WTC11 (cell line): Measurements from ENCODE around the gene RAB13. TPM values are rescaled to one million over a fixed set of nuclear protein-coding genes. Genes with fewer than 3 reads are reported as not detected.

ENCODE experiments used
- ATAC-seq: fragments of 200-7000 bp; cut with Tn5 transposase; 2 replicates; pipeline ENCODE4 v1.10.0; 2021; ENCODE audit warnings: mild to moderate bottlenecking, moderate library complexity
- CTCF ChIA-PET: fragments of 300-600 bp; sonication (Branson Sonifier 250); formaldehyde crosslinking; loops from one replicate; lab custom pipeline; 2021; ENCODE audit warnings: antibody characterized with exemption; lab: Charles Lee
- POLR2A ChIA-PET: fragments of 350-600 bp; sonication (Branson Sonifier 250); formaldehyde crosslinking; loops from one replicate; lab custom pipeline; 2021; ENCODE audit warnings: antibody characterized with exemption; lab: Charles Lee
- DNase-seq: peaks from one replicate; pipeline ENCODE4 v3.0.0; 2021; ENCODE audit warnings: low spot score
- H3K27ac Mint-ChIP-seq: 2 replicates; pipeline ENCODE4 v1.8.0; 2021; ENCODE audit warnings: mixed read lengths
- H3K27me3 Mint-ChIP-seq: 2 replicates; pipeline ENCODE4 v1.8.0; 2021; ENCODE audit warnings: low read depth, mild to moderate bottlenecking, moderate library complexity, mixed read lengths
- H3K36me3 Mint-ChIP-seq: 2 replicates; pipeline ENCODE4 v1.8.0; 2021; ENCODE audit warnings: mixed read lengths
- H3K4me1 Mint-ChIP-seq: 2 replicates; pipeline ENCODE4 v1.8.0; 2022; ENCODE audit warnings: mixed read lengths
- H3K4me3 Mint-ChIP-seq: 2 replicates; pipeline ENCODE4 v1.8.0; 2021; ENCODE audit warnings: mild to moderate bottlenecking, moderate library complexity, mixed read lengths
- H3K9me3 Mint-ChIP-seq: 2 replicates; pipeline ENCODE4 v1.8.0; 2021; ENCODE audit warnings: mixed read lengths
- ATF1 ChIP-seq: sonication (generic); formaldehyde crosslinking; IDR thresholded peaks from 2 replicates; pipeline ENCODE4 v1.8.1; 2023; ENCODE audit warnings: mild to moderate bottlenecking, moderate library complexity, missing genetic modification reagents
- ATF6 ChIP-seq: sonication (generic); formaldehyde crosslinking; IDR thresholded peaks from 2 replicates; pipeline ENCODE4 v1.8.1; 2023; ENCODE audit warnings: mild to moderate bottlenecking, missing genetic modification reagents
- CBFB ChIP-seq: sonication (generic); formaldehyde crosslinking; IDR thresholded peaks from 2 replicates; pipeline ENCODE4 v1.8.1; 2022; ENCODE audit warnings: mild to moderate bottlenecking, low read depth, missing genetic modification reagents
- CDX4 ChIP-seq: fragments of 250-450 bp; sonication (Bioruptor Pico); IDR thresholded peaks from 2 replicates; pipeline ENCODE4 v1.9.0; 2021; ENCODE audit warnings: moderate library complexity, mild to moderate bottlenecking, inconsistent platforms, borderline replicate concordance
- ELF4 ChIP-seq: sonication (generic); formaldehyde crosslinking; IDR thresholded peaks from 2 replicates; pipeline ENCODE4 v1.8.1; 2022; ENCODE audit warnings: low read depth, mild to moderate bottlenecking, moderate library complexity, missing genetic modification reagents
- EMX1 ChIP-seq: fragments of 250-450 bp; sonication (Bioruptor Pico); IDR thresholded peaks from 2 replicates; pipeline ENCODE4 v1.8.0; 2021; ENCODE audit warnings: mild to moderate bottlenecking
- ESRRA ChIP-seq: sonication (generic); formaldehyde crosslinking; IDR thresholded peaks from 2 replicates; pipeline ENCODE4 v1.8.1; 2022; ENCODE audit warnings: mild to moderate bottlenecking, missing genetic modification reagents, borderline replicate concordance
- IRF1 ChIP-seq: sonication (generic); formaldehyde crosslinking; IDR thresholded peaks from 2 replicates; pipeline ENCODE4 v1.8.0; 2023; ENCODE audit warnings: missing genetic modification reagents
- MYBL2 ChIP-seq: sonication (generic); formaldehyde crosslinking; IDR thresholded peaks from 2 replicates; pipeline ENCODE4 v1.8.1; 2023; ENCODE audit warnings: mild to moderate bottlenecking, moderate library complexity, missing genetic modification reagents
- NFE2L1 ChIP-seq: sonication (generic); formaldehyde crosslinking; IDR thresholded peaks from 2 replicates; pipeline ENCODE4 v1.8.1; 2023; ENCODE audit warnings: missing genetic modification reagents
- NR1H2 ChIP-seq: sonication (generic); formaldehyde crosslinking; IDR thresholded peaks from 2 replicates; pipeline ENCODE4 v1.9.0; 2021; ENCODE audit warnings: mild to moderate bottlenecking, moderate library complexity, missing genetic modification reagents
- OVOL2 ChIP-seq: fragments of 250-450 bp; sonication (Bioruptor Pico); IDR thresholded peaks from 2 replicates; pipeline ENCODE4 v1.9.0; 2021; ENCODE audit warnings: mild to moderate bottlenecking, borderline replicate concordance
- RELA ChIP-seq: sonication (generic); formaldehyde crosslinking; IDR thresholded peaks from 2 replicates; pipeline ENCODE4 v1.8.1; 2022; ENCODE audit warnings: missing genetic modification reagents, mild to moderate bottlenecking, borderline replicate concordance
- SOX15 ChIP-seq: fragments of 250-450 bp; sonication (Bioruptor Pico); IDR thresholded peaks from 2 replicates; pipeline ENCODE4 v1.9.0; 2021; ENCODE audit warnings: mild to moderate bottlenecking
- TEAD1 ChIP-seq: sonication (generic); formaldehyde crosslinking; IDR thresholded peaks from 2 replicates; pipeline ENCODE4 v1.8.0; 2022; ENCODE audit warnings: mild to moderate bottlenecking, missing genetic modification reagents
- ZBTB21 ChIP-seq: sonication (generic); formaldehyde crosslinking; IDR thresholded peaks from 2 replicates; pipeline ENCODE4 v1.8.1; 2023; ENCODE audit warnings: mild to moderate bottlenecking, missing genetic modification reagents, borderline replicate concordance
- ZNF121 ChIP-seq: sonication (generic); formaldehyde crosslinking; IDR thresholded peaks from 2 replicates; pipeline ENCODE4 v1.8.0; 2023; ENCODE audit warnings: missing genetic modification reagents
- ZNF263 ChIP-seq: sonication (generic); formaldehyde crosslinking; IDR thresholded peaks from 2 replicates; pipeline ENCODE4 v1.8.1; 2022; ENCODE audit warnings: low read depth, mild to moderate bottlenecking, moderate library complexity, missing genetic modification reagents
- ZNF396 ChIP-seq: fragments of 250-450 bp; sonication (Bioruptor Pico); IDR thresholded peaks from 2 replicates; pipeline ENCODE4 v1.8.0; 2021; ENCODE audit warnings: mild to moderate bottlenecking, moderate library complexity, borderline replicate concordance
- ZNF512 ChIP-seq: sonication (generic); formaldehyde crosslinking; IDR thresholded peaks from 2 replicates; pipeline ENCODE4 v1.8.1; 2022; ENCODE audit warnings: missing genetic modification reagents, borderline replicate concordance
- ZNF671 ChIP-seq: fragments of 250-450 bp; sonication (Bioruptor Pico); IDR thresholded peaks from 2 replicates; pipeline ENCODE4 v1.8.0; 2021; ENCODE audit warnings: mild to moderate bottlenecking
- ZSCAN18 ChIP-seq: fragments of 250-450 bp; sonication (Bioruptor Pico); IDR thresholded peaks from 2 replicates; pipeline ENCODE4 v2.1.2; 2022; ENCODE audit warnings: mild to moderate bottlenecking, moderate library complexity
- total RNA-seq: library from RNA; stranded (reverse); gene quantifications from 3 replicates; pipeline ENCODE4 v1.2.3, GENCODE V29; 2021

Gene RAB13
- total RNA-seq, 1 experiment from 2014 or later: 126 TPM

- ChIA-PET CTCF (no interaction called here), POLR2A (interaction anchor here (0.7 to 1.1 kb wide), 2 partner anchors 28 to 37 kb away, joined by 3 to 8 read pairs; partner anchors contain the start of gene CREB3L4)
- H3K9me3 Mint-ChIP-seq: peaks cover 6% of the 10 kb centered on the region
- DNase-seq (no peak), ATAC-seq (no peak)
- no peak overlapping the region for H3K4me3 Mint-ChIP-seq
- TF ChIP-seq CDX4 (CRISPR knock-in tag): no peak
- TF ChIP-seq ATF1: no peak
- TF ChIP-seq ZNF396 (CRISPR knock-in tag): no peak
- no peak for TF ChIP-seq ZNF671 (CRISPR knock-in tag)
- no peak for TF ChIP-seq ZNF512
- TF ChIP-seq SOX15 (CRISPR knock-in tag): no peak
- no peak for TF ChIP-seq ATF6
- TF ChIP-seq ELF4 (CRISPR knock-in tag): no peak
- TF ChIP-seq RELA: no peak
- TF ChIP-seq ZSCAN18 (CRISPR knock-in tag): no peak
- H3K4me1 Mint-ChIP-seq: peaks cover 19% of the 10 kb centered on the region
- H3K27ac Mint-ChIP-seq: peak overlapping the region; percentile 73; the same call in 1 of the 2 replicates
- H3K27me3 Mint-ChIP-seq: no peaks in the 10 kb centered on the region
- H3K36me3 Mint-ChIP-seq: peaks cover 49% of the 10 kb centered on the region
Observed at GRCh38 chr1:153995640-153996039, 9.5 kb upstream of the RAB13 start.

- H3K36me3 Mint-ChIP-seq: peaks cover 53% of the 10 kb centered on the region
- ChIA-PET POLR2A (interaction anchor here (1.1 kb wide), 1 partner anchor 28 kb away, joined by 8 read pairs; the partner anchor contains the start of gene CREB3L4), CTCF (no interaction called here)
- peak overlapping the region; percentile 73; the same call in 1 of the 2 replicates for H3K27ac Mint-ChIP-seq
- H3K4me1 Mint-ChIP-seq: peaks cover 22% of the 10 kb centered on the region
- H3K9me3 Mint-ChIP-seq: peaks cover 6% of the 10 kb centered on the region
- DNase-seq: no peak
- no peaks in the 10 kb centered on the region for H3K27me3 Mint-ChIP-seq
- no peak overlapping the region for H3K4me3 Mint-ChIP-seq
- ATAC-seq: no peak
- no peak for TF ChIP-seq EMX1 (CRISPR knock-in tag)
- TF ChIP-seq MYBL2: no peak
- TF ChIP-seq ZNF263: no peak
- TF ChIP-seq ATF6: no peak
- TF ChIP-seq NR1H2 (CRISPR knock-in tag): no peak
- no peak for TF ChIP-seq ZBTB21 (CRISPR knock-in tag)
- no peak for TF ChIP-seq ZNF121
- no peak for TF ChIP-seq TEAD1 (CRISPR knock-in tag)
- no peak for TF ChIP-seq NFE2L1 (CRISPR knock-in tag)
- no peak for TF ChIP-seq ZSCAN18 (CRISPR knock-in tag)
- no peak for TF ChIP-seq OVOL2 (CRISPR knock-in tag)
- no peak for TF ChIP-seq CBFB (CRISPR knock-in tag)
- no peak for TF ChIP-seq IRF1 (CRISPR knock-in tag)
- no peak for TF ChIP-seq ESRRA (CRISPR knock-in tag)
Observed at GRCh38 chr1:153995202-153995601, 9.1 kb upstream of the RAB13 start.
